SK-N-SH treated with all-trans-retinoic acid at 6 μM for 48 hours (cell line): Measurements from ENCODE around the gene IL3RA.
"Not testable (repeated sequence)": the region's sequence is repeated elsewhere in the genome, so short reads cannot be mapped to it uniquely, and the experiment has no call there.

Source experiments
- ATAC-seq: fragments of 200-7000 bp; cut with Tn5 transposase; 3 replicates; pipeline ENCODE4 v1.9.1; 2020; ENCODE audit warnings: mild to moderate bottlenecking, moderate library complexity
- BACH2 ChIP-seq: fragments of 250-450 bp; sonication (Bioruptor Pico); IDR thresholded peaks from 2 replicates; pipeline ENCODE4 v1.9.0; 2021; ENCODE audit warnings: mild to moderate bottlenecking, borderline replicate concordance
- CSDC2 ChIP-seq: fragments of 250-450 bp; sonication (Bioruptor Pico); IDR thresholded peaks from 2 replicates; pipeline ENCODE4 v1.5.0; 2020; ENCODE audit warnings: mild to moderate bottlenecking, moderate library complexity
- GLIS3 ChIP-seq: fragments of 250-450 bp; sonication (Bioruptor Pico); IDR thresholded peaks from 2 replicates; pipeline ENCODE4 v1.5.0; 2020; ENCODE audit warnings: mild to moderate bottlenecking, moderate library complexity
- ISL1 ChIP-seq: fragments of 250-450 bp; sonication (Bioruptor Pico); IDR thresholded peaks from 2 replicates; pipeline ENCODE4 v2.1.2; 2022; ENCODE audit warnings: mild to moderate bottlenecking, moderate library complexity
- OSR1 ChIP-seq: fragments of 250-450 bp; sonication (Bioruptor Pico); IDR thresholded peaks from 2 replicates; pipeline ENCODE4 v1.8.0; 2022; ENCODE audit warnings: moderate library complexity, mild to moderate bottlenecking, inconsistent platforms
- PPARA ChIP-seq: fragments of 250-450 bp; sonication (Bioruptor Pico); IDR thresholded peaks from 2 replicates; pipeline ENCODE4 v1.5.0; 2020; ENCODE audit warnings: mild to moderate bottlenecking, borderline replicate concordance
- RARB ChIP-seq: fragments of 250-450 bp; sonication (Bioruptor Pico); IDR thresholded peaks from 2 replicates; pipeline ENCODE4 v1.8.0; 2021; ENCODE audit warnings: mild to moderate bottlenecking, moderate library complexity
- SNAI2 ChIP-seq: fragments of 250-450 bp; sonication (Bioruptor Pico); IDR thresholded peaks from 2 replicates; pipeline ENCODE4 v1.5.0; 2020; ENCODE audit warnings: mild to moderate bottlenecking, moderate library complexity
- TCF4 ChIP-seq: fragments of 250-450 bp; sonication (Bioruptor Pico); IDR thresholded peaks from 2 replicates; pipeline ENCODE4 v1.8.0; 2021; ENCODE audit warnings: mild to moderate bottlenecking, moderate library complexity, borderline replicate concordance
- TOX ChIP-seq: fragments of 250-450 bp; sonication (Bioruptor Pico); IDR thresholded peaks from 2 replicates; pipeline ENCODE4 v1.8.0; 2021; ENCODE audit warnings: mild to moderate bottlenecking, moderate library complexity, borderline replicate concordance
- ZC3H10 ChIP-seq: fragments of 250-450 bp; sonication (Bioruptor Pico); IDR thresholded peaks from 2 replicates; pipeline ENCODE4 v1.5.1; 2021; ENCODE audit warnings: mild to moderate bottlenecking, moderate library complexity
- ZFP3 ChIP-seq: fragments of 250-450 bp; sonication (Bioruptor Pico); IDR thresholded peaks from 2 replicates; pipeline ENCODE4 v1.5.0; 2020; ENCODE audit warnings: mild to moderate bottlenecking, moderate library complexity
- ZFP30 ChIP-seq: fragments of 450-650 bp; formaldehyde crosslinking; IDR thresholded peaks from 2 replicates; pipeline ENCODE4 v1.5.0; 2022; ENCODE audit warnings: mild to moderate bottlenecking, moderate library complexity
- ZNF565 ChIP-seq: fragments of 450-650 bp; formaldehyde crosslinking; conservative IDR thresholded peaks from 2 replicates; pipeline ENCODE4 v1.5.0; 2020; ENCODE audit warnings: low read depth, mild to moderate bottlenecking, moderate library complexity
- ZNF70 ChIP-seq: fragments of 450-650 bp; formaldehyde crosslinking; IDR thresholded peaks from 2 replicates; pipeline ENCODE4 v1.5.0; 2020; ENCODE audit warnings: mild to moderate bottlenecking, moderate library complexity
- ZNF8 ChIP-seq: fragments of 450-650 bp; formaldehyde crosslinking; IDR thresholded peaks from 2 replicates; pipeline ENCODE4 v1.5.0; 2020; ENCODE audit warnings: mild to moderate bottlenecking, moderate library complexity
- TF ChIP-seq, protein P1 (sequence below): fragments of 250-450 bp; sonication (Bioruptor Pico); IDR thresholded peaks from 2 replicates; pipeline ENCODE4 v1.5.1; 2021; ENCODE audit warnings: mild to moderate bottlenecking, moderate library complexity
- TF ChIP-seq, protein P2 (sequence below): fragments of 250-450 bp; sonication (Bioruptor Pico); IDR thresholded peaks from 2 replicates; pipeline ENCODE4 v1.8.0; 2021; ENCODE audit warnings: low read depth, mild to moderate bottlenecking, moderate library complexity, borderline replicate concordance
- TF ChIP-seq, protein P3 (sequence below): fragments of 250-450 bp; sonication (Bioruptor Pico); IDR thresholded peaks from 2 replicates; pipeline ENCODE4 v1.5.1; 2020; ENCODE audit warnings: low read depth, mild to moderate bottlenecking, moderate library complexity
- TF ChIP-seq, protein P4 (sequence below): fragments of 250-450 bp; sonication (Bioruptor Pico); IDR thresholded peaks from 2 replicates; pipeline ENCODE4 v1.8.0; 2020; ENCODE audit warnings: mild to moderate bottlenecking, moderate library complexity, borderline replicate concordance

IL3RA gene

DNA sequence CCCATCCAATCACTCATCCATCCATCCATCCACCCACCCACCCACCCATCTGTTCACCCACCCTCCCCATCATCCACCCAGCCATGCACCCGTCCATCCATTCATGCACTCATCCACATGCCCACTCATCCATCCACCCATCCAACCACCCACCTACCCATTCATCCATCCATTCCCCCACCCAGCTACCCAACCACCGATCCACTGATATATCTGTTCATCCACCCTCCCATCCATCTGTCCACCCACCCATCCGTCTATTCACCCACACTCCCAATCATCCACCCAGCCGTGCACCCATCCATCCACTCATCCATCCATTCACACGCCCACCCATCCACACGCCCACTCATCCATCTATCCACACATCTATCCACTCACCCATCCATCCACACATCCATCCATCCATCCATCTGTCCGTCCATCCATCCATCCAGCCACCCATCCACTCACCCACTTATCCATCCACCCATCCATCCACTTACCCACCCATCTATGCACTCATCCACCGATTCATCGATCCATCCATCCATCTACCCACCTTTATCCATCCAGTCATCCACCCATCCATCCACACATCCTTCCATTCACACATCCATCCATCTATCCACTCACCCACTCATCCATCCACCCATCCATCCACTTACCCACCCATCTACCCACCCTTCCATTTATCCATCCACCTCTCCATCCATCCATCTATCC lies 87.7 kb downstream of the IL3RA start:
- no peak for ATAC-seq
- TF ChIP-seq ZFP3 (CRISPR knock-in tag) (no peak), ISL1 (CRISPR knock-in tag) (no peak), BACH2 (no peak), ZNF8 (CRISPR knock-in tag) (no peak), ZNF70 (CRISPR knock-in tag) (no peak), SNAI2 (CRISPR knock-in tag) (no peak), ZFP30 (no peak), GLIS3 (CRISPR knock-in tag) (no peak), PPARA (no peak), ZNF565 (CRISPR knock-in tag) (no peak), OSR1 (CRISPR knock-in tag) (no peak), RARB (CRISPR knock-in tag) (no peak), TCF4 (CRISPR knock-in tag) (no peak), CSDC2 (CRISPR knock-in tag) (no peak)
- TF ChIP-seq, protein P1, sequence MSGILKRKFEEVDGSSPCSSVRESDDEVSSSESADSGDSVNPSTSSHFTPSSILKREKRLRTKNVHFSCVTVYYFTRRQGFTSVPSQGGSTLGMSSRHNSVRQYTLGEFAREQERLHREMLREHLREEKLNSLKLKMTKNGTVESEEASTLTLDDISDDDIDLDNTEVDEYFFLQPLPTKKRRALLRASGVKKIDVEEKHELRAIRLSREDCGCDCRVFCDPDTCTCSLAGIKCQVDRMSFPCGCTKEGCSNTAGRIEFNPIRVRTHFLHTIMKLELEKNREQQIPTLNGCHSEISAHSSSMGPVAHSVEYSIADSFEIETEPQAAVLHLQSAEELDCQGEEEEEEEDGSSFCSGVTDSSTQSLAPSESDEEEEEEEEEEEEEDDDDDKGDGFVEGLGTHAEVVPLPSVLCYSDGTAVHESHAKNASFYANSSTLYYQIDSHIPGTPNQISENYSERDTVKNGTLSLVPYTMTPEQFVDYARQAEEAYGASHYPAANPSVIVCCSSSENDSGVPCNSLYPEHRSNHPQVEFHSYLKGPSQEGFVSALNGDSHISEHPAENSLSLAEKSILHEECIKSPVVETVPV, result no peak
- TF ChIP-seq, protein P2, sequence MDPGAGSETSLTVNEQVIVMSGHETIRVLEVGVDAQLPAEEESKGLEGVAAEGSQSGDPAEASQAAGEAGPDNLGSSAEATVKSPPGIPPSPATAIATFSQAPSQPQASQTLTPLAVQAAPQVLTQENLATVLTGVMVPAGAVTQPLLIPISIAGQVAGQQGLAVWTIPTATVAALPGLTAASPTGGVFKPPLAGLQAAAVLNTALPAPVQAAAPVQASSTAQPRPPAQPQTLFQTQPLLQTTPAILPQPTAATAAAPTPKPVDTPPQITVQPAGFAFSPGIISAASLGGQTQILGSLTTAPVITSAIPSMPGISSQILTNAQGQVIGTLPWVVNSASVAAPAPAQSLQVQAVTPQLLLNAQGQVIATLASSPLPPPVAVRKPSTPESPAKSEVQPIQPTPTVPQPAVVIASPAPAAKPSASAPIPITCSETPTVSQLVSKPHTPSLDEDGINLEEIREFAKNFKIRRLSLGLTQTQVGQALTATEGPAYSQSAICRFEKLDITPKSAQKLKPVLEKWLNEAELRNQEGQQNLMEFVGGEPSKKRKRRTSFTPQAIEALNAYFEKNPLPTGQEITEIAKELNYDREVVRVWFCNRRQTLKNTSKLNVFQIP, result no peak
- TF ChIP-seq, protein P3, sequence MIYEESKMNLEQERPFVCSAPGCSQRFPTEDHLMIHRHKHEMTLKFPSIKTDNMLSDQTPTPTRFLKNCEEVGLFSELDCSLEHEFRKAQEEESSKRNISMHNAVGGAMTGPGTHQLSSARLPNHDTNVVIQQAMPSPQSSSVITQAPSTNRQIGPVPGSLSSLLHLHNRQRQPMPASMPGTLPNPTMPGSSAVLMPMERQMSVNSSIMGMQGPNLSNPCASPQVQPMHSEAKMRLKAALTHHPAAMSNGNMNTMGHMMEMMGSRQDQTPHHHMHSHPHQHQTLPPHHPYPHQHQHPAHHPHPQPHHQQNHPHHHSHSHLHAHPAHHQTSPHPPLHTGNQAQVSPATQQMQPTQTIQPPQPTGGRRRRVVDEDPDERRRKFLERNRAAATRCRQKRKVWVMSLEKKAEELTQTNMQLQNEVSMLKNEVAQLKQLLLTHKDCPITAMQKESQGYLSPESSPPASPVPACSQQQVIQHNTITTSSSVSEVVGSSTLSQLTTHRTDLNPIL (CRISPR knock-in tag), result no peak
- TF ChIP-seq, protein P4, sequence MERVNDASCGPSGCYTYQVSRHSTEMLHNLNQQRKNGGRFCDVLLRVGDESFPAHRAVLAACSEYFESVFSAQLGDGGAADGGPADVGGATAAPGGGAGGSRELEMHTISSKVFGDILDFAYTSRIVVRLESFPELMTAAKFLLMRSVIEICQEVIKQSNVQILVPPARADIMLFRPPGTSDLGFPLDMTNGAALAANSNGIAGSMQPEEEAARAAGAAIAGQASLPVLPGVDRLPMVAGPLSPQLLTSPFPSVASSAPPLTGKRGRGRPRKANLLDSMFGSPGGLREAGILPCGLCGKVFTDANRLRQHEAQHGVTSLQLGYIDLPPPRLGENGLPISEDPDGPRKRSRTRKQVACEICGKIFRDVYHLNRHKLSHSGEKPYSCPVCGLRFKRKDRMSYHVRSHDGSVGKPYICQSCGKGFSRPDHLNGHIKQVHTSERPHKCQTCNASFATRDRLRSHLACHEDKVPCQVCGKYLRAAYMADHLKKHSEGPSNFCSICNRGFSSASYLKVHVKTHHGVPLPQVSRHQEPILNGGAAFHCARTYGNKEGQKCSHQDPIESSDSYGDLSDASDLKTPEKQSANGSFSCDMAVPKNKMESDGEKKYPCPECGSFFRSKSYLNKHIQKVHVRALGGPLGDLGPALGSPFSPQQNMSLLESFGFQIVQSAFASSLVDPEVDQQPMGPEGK (CRISPR knock-in tag), result no peak

DNA sequence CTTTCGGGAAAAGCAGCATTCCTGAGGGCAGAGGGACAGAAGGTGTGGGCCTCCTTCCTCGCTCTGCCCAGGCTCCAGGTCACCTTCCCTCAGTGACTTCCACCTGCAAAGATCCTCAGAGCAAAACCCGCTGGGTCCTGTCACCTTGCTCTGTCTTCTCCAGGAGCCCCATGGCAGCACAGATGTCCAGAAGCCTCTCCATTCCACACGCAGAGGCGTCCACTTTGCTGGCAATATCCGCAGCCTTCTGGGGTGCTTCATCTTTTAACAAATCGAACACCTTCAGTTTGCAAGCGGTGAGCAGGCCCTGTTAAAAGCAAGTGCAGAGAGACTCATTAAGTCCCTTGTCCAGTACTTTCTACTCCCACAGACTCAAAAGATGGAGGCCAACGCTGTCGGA lies 88.8 kb downstream of the IL3RA start:
- TF ChIP-seq TOX (CRISPR knock-in tag) (no peak), ZC3H10 (no peak), ISL1 (CRISPR knock-in tag) (no peak)
- TF ChIP-seq, all 23 proteins: peak for 0
- no peak for ATAC-seq

DNA sequence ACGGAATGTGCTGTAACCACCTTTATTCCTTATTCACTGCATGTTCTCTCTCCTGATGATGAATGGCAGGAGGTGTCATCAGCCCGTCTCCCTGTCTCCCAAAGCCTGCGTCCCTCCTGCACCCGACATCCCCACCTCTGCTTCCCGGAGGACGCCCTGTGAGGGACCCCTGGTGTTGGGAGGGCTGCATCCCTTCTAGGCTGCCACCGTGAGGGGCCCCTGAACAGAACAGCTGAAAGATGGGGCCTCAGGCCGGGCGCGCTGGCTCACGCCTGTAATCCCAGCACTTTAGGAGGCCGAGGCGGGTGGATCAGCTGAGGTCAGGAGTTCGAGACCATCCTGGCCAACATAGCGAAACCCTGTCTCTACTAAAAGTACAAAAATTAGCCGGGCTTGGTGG lies 89.7 kb downstream of the IL3RA start:
- not testable (repeated sequence) for ATAC-seq

DNA sequence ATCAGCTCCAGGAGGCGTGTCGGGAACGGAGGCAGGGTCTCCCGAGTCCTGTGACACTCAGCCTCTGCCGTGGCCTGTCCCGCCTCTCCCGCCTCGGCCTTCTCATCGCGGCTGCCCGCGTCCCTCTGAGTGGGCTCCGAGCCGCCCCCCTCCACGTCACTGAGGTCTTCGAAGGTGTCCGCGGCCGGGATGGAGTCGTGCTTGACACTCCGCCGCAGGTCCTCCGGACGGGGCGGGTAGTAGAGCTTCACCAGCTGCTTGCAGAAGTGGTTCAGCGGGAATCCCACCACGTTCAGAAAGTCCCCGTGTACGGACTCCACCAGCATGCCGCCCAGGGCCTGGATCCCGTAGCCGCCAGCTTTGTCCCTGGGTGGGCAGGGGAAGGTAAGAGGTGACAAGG lies 91.2 kb downstream of the IL3RA start:
- no peak for ATAC-seq
- TF ChIP-seq ZFP30, result no peak
- TF ChIP-seq, protein P3 (CRISPR knock-in tag), result no peak
- TF ChIP-seq, protein P4 (CRISPR knock-in tag), result no peak
- no peak for TF ChIP-seq ZFP3 (CRISPR knock-in tag)
- TF ChIP-seq, protein P1, result no peak
- no peak for TF ChIP-seq RARB (CRISPR knock-in tag)
